A549 (cell line): Measurements from ENCODE around the gene L3MBTL4. TPM values are rescaled to one million over a fixed set of nuclear protein-coding genes. Genes with fewer than 3 reads are reported as not detected.
"Not testable (repeated sequence)": the region's sequence is repeated elsewhere in the genome, so short reads cannot be mapped to it uniquely, and the experiment has no call there.

Experiments
- ATAC-seq, 2 experiments: fragments of 200-7000 bp in 1 of 2; fragments of >200 bp in 1 of 2; cut with Nextera tagmentation in 1 of 2; cut with Tn5 transposase in 1 of 2; 3 replicates each; pipeline versions ENCODE4 v1.8.0 to v1.9.1; 2018 to 2020; ENCODE audit warnings: mild to moderate bottlenecking in 1 of 2, moderate library complexity in 1 of 2
- CTCF ChIA-PET: fragments of 300-600 bp; sonication (Branson Sonifier 250); formaldehyde crosslinking; extraction: SDS; loops from one replicate; lab custom pipeline; 2021; ENCODE audit warnings: antibody characterized with exemption, inconsistent platforms; lab: Yijun Ruan, JAX
- POLR2A ChIA-PET: fragments of 350-600 bp; formaldehyde crosslinking; extraction: SDS; loops from one replicate; lab custom pipeline; 2021; ENCODE audit warnings: antibody characterized with exemption, inconsistent platforms; lab: Yijun Ruan, JAX
- DNase-seq, 2 experiments: peaks; one replicate each; pipeline versions ENCODE4 v3.0.0 to v3.0.0-alpha.2; 2011 to 2016; ENCODE audit warnings: low read depth in 1 of 2, low spot score in 1 of 2
- FAIRE-seq: peaks from 2 replicates; lab custom pipeline; 2011; peaks lifted over from hg19 to GRCh38; lab: Jason Lieb, UNC
- H3K27ac ChIP-seq, 2 experiments: fragments of >200 bp; sonication (Bioruptor Twin); formaldehyde crosslinking; 3 replicates each; pipeline ENCODE4 v1.5.1; 2016 to 2017
- H3K4me1 ChIP-seq: fragments of >200 bp; sonication (Bioruptor Twin); formaldehyde crosslinking; 3 replicates; pipeline ENCODE4 v1.6.1; 2016
- H3K4me2 ChIP-seq: fragments of >200 bp; sonication (Bioruptor Twin); formaldehyde crosslinking; 3 replicates; pipeline ENCODE4 v1.6.1; 2016
- H3K4me3 ChIP-seq: fragments of >200 bp; sonication (Bioruptor Twin); formaldehyde crosslinking; 3 replicates; pipeline ENCODE4 v1.5.1; 2016
- H3K9me3 ChIP-seq: fragments of >200 bp; sonication (Bioruptor Twin); formaldehyde crosslinking; 3 replicates; pipeline ENCODE4 v1.6.1; 2016
- EHMT2 ChIP-seq: fragments of 200-600 bp; sonication (generic); IDR thresholded peaks from 2 replicates; pipeline ENCODE4 v1.6.1; 2016; ENCODE audit warnings: antibody characterized with exemption, low read depth, mild to moderate bottlenecking, moderate library complexity
- FOSB ChIP-seq: fragments of 250-450 bp; sonication (Bioruptor Pico); IDR thresholded peaks from 2 replicates; pipeline ENCODE4 v1.5.0; 2020; ENCODE audit warnings: mild to moderate bottlenecking, moderate library complexity
- FOXS1 ChIP-seq: fragments of 250-450 bp; sonication (Bioruptor Pico); IDR thresholded peaks from 2 replicates; pipeline ENCODE4 v1.5.0; 2020; ENCODE audit warnings: mild to moderate bottlenecking, moderate library complexity
- HMGXB4 ChIP-seq: fragments of 250-450 bp; sonication (Bioruptor Pico); IDR thresholded peaks from 2 replicates; pipeline ENCODE4 v1.5.0; 2021; ENCODE audit warnings: mild to moderate bottlenecking, moderate library complexity, borderline replicate concordance
- JUN ChIP-seq, 2 experiments: fragments of >200 bp; sonication (Bioruptor Twin); formaldehyde crosslinking; IDR thresholded peaks; 2 replicates in 1 of 2; 3 replicates in 1 of 2; pipeline ENCODE4 v1.6.1; 2016 to 2017
- MAFK ChIP-seq: fragments of 450-650 bp; IDR thresholded peaks from 2 replicates; pipeline ENCODE4 v1.6.1; 2014; ENCODE audit not compliant: partially characterized antibody
- MAX ChIP-seq: IDR thresholded peaks from 2 replicates; pipeline ENCODE4 v1.6.1; 2012
- MYC ChIP-seq: IDR thresholded peaks from 2 replicates; pipeline ENCODE4 v1.6.1; 2012; ENCODE audit warnings: mild to moderate bottlenecking, inconsistent platforms, low read length, improper control_type of control experiment, borderline replicate concordance
- PHF8 ChIP-seq: fragments of 200-600 bp; sonication (generic); IDR thresholded peaks from 2 replicates; pipeline ENCODE4 v1.6.1; 2016; ENCODE audit warnings: low read depth, mild to moderate bottlenecking, antibody characterized with exemption, moderate library complexity, borderline replicate concordance
- POLR2AphosphoS2 ChIP-seq: conservative IDR thresholded peaks from 2 replicates; pipeline ENCODE4 v1.6.1; 2012; ENCODE audit warnings: low read length, improper control_type of control experiment, inconsistent platforms
- RCOR1 ChIP-seq: fragments of 150-350 bp; IDR thresholded peaks from 2 replicates; pipeline ENCODE4 v1.6.1; 2014; ENCODE audit warnings: antibody characterized with exemption, low read length, low read depth
- RFX5 ChIP-seq: fragments of 450-650 bp; IDR thresholded peaks from 2 replicates; pipeline ENCODE4 v1.7.1; 2014; ENCODE audit warnings: antibody characterized with exemption, mild to moderate bottlenecking, moderate library complexity
- RNF2 ChIP-seq: fragments of 200-600 bp; sonication (generic); IDR thresholded peaks from 2 replicates; pipeline ENCODE4 v1.6.1; 2016; ENCODE audit warnings: low read depth, mild to moderate bottlenecking, antibody characterized with exemption, moderate library complexity, borderline replicate concordance
- TFCP2L1 ChIP-seq: fragments of 250-450 bp; sonication (Bioruptor Pico); IDR thresholded peaks from 2 replicates; pipeline ENCODE4 v1.5.0; 2021; ENCODE audit warnings: mild to moderate bottlenecking
- ZFP36 ChIP-seq: fragments of 450-650 bp; IDR thresholded peaks from 2 replicates; pipeline ENCODE4 v1.6.1; 2014; ENCODE audit warnings: borderline replicate concordance; ENCODE audit not compliant: partially characterized antibody
- ZNF302 ChIP-seq: fragments of 250-450 bp; sonication (Bioruptor Pico); IDR thresholded peaks from 2 replicates; pipeline ENCODE4 v1.9.0; 2021; ENCODE audit warnings: inconsistent platforms, mild to moderate bottlenecking, moderate library complexity
- WGBS: methylation state at CpG from one replicate; pipeline ENCODE4 v1.1.6; 2017; ENCODE audit errors: missing lambda C conversion rate; 5-methylcytosine and 5-hydroxymethylcytosine counted together
- polyA plus RNA-seq, 4 experiments: library from polyadenylated mRNA; depleted of rRNA in 3 of 4; stranded (reverse); fragments of >200 nt; fragmentation: RNase III in 1 of 4; extraction: RNeasy Plus Mini Kit Qiagen cat#74134 plus additional on column Dnase treatment in 1 of 4; gene quantifications; 2 replicates in 3 of 4; 3 replicates in 1 of 4; pipeline ENCODE4 v1.2.3, GENCODE V29; 2011 to 2017

L3MBTL4 gene
- polyA plus RNA-seq, 2 of the 4 experiments (the other 2 are of a cell fraction), result 0.03 to 0.06 TPM

- TF ChIP-seq EHMT2, result no peak
- no peak for TF ChIP-seq PHF8
- no peak for TF ChIP-seq RCOR1
- no peak for TF ChIP-seq MAFK
- no peak for TF ChIP-seq TFCP2L1 (CRISPR knock-in tag)
- no peak for DNase-seq
- Histone ChIP-seq H3K27ac (no peak overlapping the region), H3K4me2 (no peak overlapping the region), H3K9me3 (no peaks in the 10 kb centered on the region), H3K4me3 (no peak overlapping the region), H3K4me1 (peaks cover 19% of the 10 kb centered on the region)
- no peak for ATAC-seq
- ChIA-PET CTCF (no interaction called here), POLR2A (no interaction called here)
- no peak for FAIRE-seq
- WGBS, result 71% methylated on average over 9 of the region's 9 CpGs
Measured at GRCh38 chr18:6054256-6054842, 360.4 kb downstream of the L3MBTL4 start.

GRCh38 chr18:6052449-6052913 lies 362.2 kb downstream of the L3MBTL4 start:
- DNase-seq, result no peak
- H3K4me1 ChIP-seq, result peaks cover 19% of the 10 kb centered on the region
- FAIRE-seq, result no peak
- no peak for TF ChIP-seq TFCP2L1 (CRISPR knock-in tag)
- TF ChIP-seq ZFP36, result no peak
- TF ChIP-seq HMGXB4, result no peak
- no peak for TF ChIP-seq MYC
- TF ChIP-seq MAX, result no peak
- no peak for TF ChIP-seq ZNF302 (CRISPR knock-in tag)
- TF ChIP-seq RNF2, result no peak
- no peak for TF ChIP-seq FOXS1 (CRISPR knock-in tag)
- TF ChIP-seq RFX5, result no peak
- H3K27ac ChIP-seq, result no peak overlapping the region
- no peak for ATAC-seq
- CTCF ChIA-PET, result interaction anchor here (0.9 kb wide), 1 partner anchor 162 kb away, joined by 3 read pairs; no protein-coding TSS in a partner anchor
- POLR2A ChIA-PET, result no interaction called here
- no peak overlapping the region for H3K4me2 ChIP-seq
- no peak overlapping the region for H3K4me3 ChIP-seq
- no peaks in the 10 kb centered on the region for H3K9me3 ChIP-seq
- WGBS, result 39% methylated on average over 5 of the region's 5 CpGs

- CTCF ChIA-PET, ATAC-seq, H3K27ac ChIP-seq, H3K4me3 ChIP-seq, FAIRE-seq, H3K4me1 ChIP-seq, POLR2A ChIA-PET, DNase-seq, H3K9me3 ChIP-seq, H3K4me2 ChIP-seq: not testable (repeated sequence)
- WGBS, result 5% methylated on average over 2 of the region's 2 CpGs
Measured at GRCh38 chr18:6047596-6047995, 367.1 kb downstream of the L3MBTL4 start.

- CTCF ChIA-PET, result interaction anchor here (1.3 kb wide), 1 partner anchor 27 kb away, joined by 3 read pairs; no protein-coding TSS in a partner anchor
- H3K4me2 ChIP-seq, result no peak overlapping the region
- FAIRE-seq (no peak), ATAC-seq (no peak), DNase-seq (no peak)
- H3K4me3 ChIP-seq, result no peak overlapping the region
- no peaks in the 10 kb centered on the region for H3K4me1 ChIP-seq
- no peaks in the 10 kb centered on the region for H3K9me3 ChIP-seq
- no peak overlapping the region for H3K27ac ChIP-seq
- TF ChIP-seq POLR2AphosphoS2 (no peak), RNF2 (no peak), EHMT2 (no peak), JUN (IDR thresholded peaks at IDR 0.05) (no peak), FOSB (no peak)
- POLR2A ChIA-PET, result no interaction called here
Measured at GRCh38 chr18:6044773-6045172, 369.9 kb downstream of the L3MBTL4 start.
